ENCODE data around the gene ATP7A.

Gene ATP7A

GRCh38 chrX:77945910-77946545, 35.5 kb downstream of the ATP7A start:
- H3K4me3 ChIP-seq (ENCODE audit: low read depth, low read length) = no peak overlapping the region
- TF ChIP-seq CTCF (IDR thresholded peaks at IDR 0.05; ENCODE audit: borderline replicate concordance, insufficient read depth, low read depth, low read length) = no peak

GRCh38 chrX:77946571-77946970, 36.1 kb downstream of the ATP7A start:
- no peak overlapping the region for H3K4me3 ChIP-seq (ENCODE audit: low read depth, low read length)
- TF ChIP-seq CTCF (IDR thresholded peaks at IDR 0.05; ENCODE audit: borderline replicate concordance, insufficient read depth, low read depth, low read length) = no peak

- H3K4me3 ChIP-seq (ENCODE audit: low read depth, low read length) = no peak overlapping the region
- TF ChIP-seq CTCF (IDR thresholded peaks at IDR 0.05; ENCODE audit: borderline replicate concordance, insufficient read depth, low read depth, low read length) = no peak
Observed at GRCh38 chrX:77949840-77950239, 39.3 kb downstream of the ATP7A start.

GRCh38 chrX:77952173-77952572, 41.7 kb downstream of the ATP7A start:
- no peak overlapping the region for H3K4me3 ChIP-seq (ENCODE audit: low read depth, low read length)
- TF ChIP-seq CTCF (IDR thresholded peaks at IDR 0.05; ENCODE audit: borderline replicate concordance, insufficient read depth, low read depth, low read length) = no peak

- TF ChIP-seq CTCF (IDR thresholded peaks at IDR 0.05; ENCODE audit: borderline replicate concordance, insufficient read depth, low read depth, low read length) = no peak
- no peak overlapping the region for H3K4me3 ChIP-seq (ENCODE audit: low read depth, low read length)
Observed at GRCh38 chrX:77953302-77953701, 42.8 kb downstream of the ATP7A start.

GRCh38 chrX:77953708-77954107, 43.2 kb downstream of the ATP7A start:
- no peak for TF ChIP-seq CTCF (IDR thresholded peaks at IDR 0.05; ENCODE audit: borderline replicate concordance, insufficient read depth, low read depth, low read length)
- no peak overlapping the region for H3K4me3 ChIP-seq (ENCODE audit: low read depth, low read length)

GRCh38 chrX:77960567-77960966, 50.1 kb downstream of the ATP7A start:
- TF ChIP-seq CTCF (IDR thresholded peaks at IDR 0.05; ENCODE audit: borderline replicate concordance, insufficient read depth, low read depth, low read length) = no peak
- no peak overlapping the region for H3K4me3 ChIP-seq (ENCODE audit: low read depth, low read length)

All from GM12875 (cell line).